Lower lobe of right lung (tissue), 2 donors: Measurements from ENCODE around the gene ALOX12B. TPM values are rescaled to one million over a fixed set of nuclear protein-coding genes. Genes with fewer than 3 reads are reported as not detected.

ENCODE experiments used
- ATAC-seq, 2 donors: fragments of 200-7000 bp; cut with Tn5 transposase; one replicate each; pipeline ENCODE4 v1.9.1; 2020 to 2022; ENCODE audit warnings: mild to moderate bottlenecking in 2 of 2, moderate library complexity in 2 of 2
- DNase-seq: peaks from one replicate; pipeline ENCODE4 v3.0.0-alpha.2; 2020
- H3K27ac ChIP-seq: fragments of 200-600 bp; one replicate; pipeline ENCODE4 v1.8.0; 2022
- H3K27me3 ChIP-seq: fragments of 200-600 bp; one replicate; pipeline ENCODE4 v1.8.0; 2022; ENCODE audit warnings: low read depth
- H3K36me3 ChIP-seq: fragments of 200-600 bp; one replicate; pipeline ENCODE4 v1.8.0; 2022; ENCODE audit warnings: mild to moderate bottlenecking
- H3K4me1 ChIP-seq: fragments of 200-600 bp; one replicate; pipeline ENCODE4 v1.8.0; 2022
- H3K4me3 ChIP-seq: fragments of 200-600 bp; one replicate; pipeline ENCODE4 v1.8.0; 2022; ENCODE audit warnings: mild to moderate bottlenecking
- H3K9me3 ChIP-seq: fragments of 200-600 bp; one replicate; pipeline ENCODE4 v1.8.0; 2022
- CTCF ChIP-seq: fragments of 200-600 bp; IDR thresholded peaks from one replicate; pipeline ENCODE4 v1.8.0; 2022; ENCODE audit warnings: antibody characterized with exemption, mild to moderate bottlenecking
- intact Hi-C: fragments of 100-400 bp; cut with DNase I; formaldehyde crosslinking; loops from one replicate; pipeline ENCODE4 v1.11.0; 2022
- total RNA-seq: library from RNA; stranded (reverse); fragmentation: NEBNext Ultra II Directional; extraction: Animal tissue kit (Norgen Biotek cat#: 25700); gene quantifications from one replicate; pipeline ENCODE4 v1.2.1, GENCODE V29; 2021
- donor health status: DM: no; HTN: yes; CAD: no; lungs with severe emphysema.

ALOX12B gene
- total RNA-seq, 1 donor from 2014 or later, result not detected

- Histone ChIP-seq H3K4me1 (peaks cover 36% of the 10 kb centered on the region), H3K27ac (no peak overlapping the region), H3K9me3 (no peaks in the 10 kb centered on the region), H3K4me3 (no peak overlapping the region), H3K36me3 (no peaks in the 10 kb centered on the region), H3K27me3 (peaks cover 82% of the 10 kb centered on the region)
- intact Hi-C loops, result no loop called here
- ATAC-seq (no peak), DNase-seq (peak; percentile 4)
- no peak for TF ChIP-seq CTCF
These were observed 13.0 kb downstream of the ALOX12B start for GRCh38 chr17:8074554-8074953.

- Histone ChIP-seq H3K27me3 (peaks cover 75% of the 10 kb centered on the region), H3K36me3 (no peaks in the 10 kb centered on the region), H3K27ac (no peak overlapping the region), H3K9me3 (no peaks in the 10 kb centered on the region), H3K4me1 (peaks cover 37% of the 10 kb centered on the region), H3K4me3 (no peak overlapping the region)
- DNase-seq (peak; percentile 85), ATAC-seq (peak; percentile 81 to 82)
- peak; percentile 93 for TF ChIP-seq CTCF
- intact Hi-C loops, result no loop called here
These were observed 13.7 kb downstream of the ALOX12B start for GRCh38 chr17:8073627-8074484.

GRCh38 chr17:8072729-8073461 lies 14.6 kb downstream of the ALOX12B start:
- Histone ChIP-seq H3K4me1 (peaks cover 43% of the 10 kb centered on the region), H3K9me3 (no peaks in the 10 kb centered on the region), H3K4me3 (peak overlapping the region; percentile 19), H3K36me3 (no peaks in the 10 kb centered on the region), H3K27ac (no peak overlapping the region), H3K27me3 (peaks cover 67% of the 10 kb centered on the region)
- peak; percentile 49 for DNase-seq
- peak; percentile 7 to 40 for ATAC-seq
- intact Hi-C loops, result no loop called here
- TF ChIP-seq CTCF, result no peak

GRCh38 chr17:8072341-8072728 lies 15.2 kb downstream of the ALOX12B start:
- peaks cover 61% of the 10 kb centered on the region for H3K27me3 ChIP-seq
- H3K27ac ChIP-seq, result no peak overlapping the region
- peak; percentile 47 for DNase-seq
- H3K4me1 ChIP-seq, result peaks cover 43% of the 10 kb centered on the region
- no peak for TF ChIP-seq CTCF
- intact Hi-C loops, result no loop called here
- no peaks in the 10 kb centered on the region for H3K9me3 ChIP-seq
- H3K4me3 ChIP-seq, result no peak overlapping the region
- ATAC-seq, result peak in 1 of 2 donors; percentile 21
- no peaks in the 10 kb centered on the region for H3K36me3 ChIP-seq

- no peak overlapping the region for H3K4me3 ChIP-seq
- H3K27me3 ChIP-seq, result peaks cover 53% of the 10 kb centered on the region
- H3K27ac ChIP-seq, result no peak overlapping the region
- ATAC-seq (no peak), DNase-seq (peak; percentile 29)
- no peaks in the 10 kb centered on the region for H3K9me3 ChIP-seq
- H3K36me3 ChIP-seq, result no peaks in the 10 kb centered on the region
- intact Hi-C loops, result no loop called here
- TF ChIP-seq CTCF, result no peak
- H3K4me1 ChIP-seq, result peaks cover 43% of the 10 kb centered on the region
These were observed 16.0 kb downstream of the ALOX12B start for GRCh38 chr17:8071496-8071895.
